Measurements from ENCODE around the gene PRICKLE1.

PRICKLE1 gene

DNA sequence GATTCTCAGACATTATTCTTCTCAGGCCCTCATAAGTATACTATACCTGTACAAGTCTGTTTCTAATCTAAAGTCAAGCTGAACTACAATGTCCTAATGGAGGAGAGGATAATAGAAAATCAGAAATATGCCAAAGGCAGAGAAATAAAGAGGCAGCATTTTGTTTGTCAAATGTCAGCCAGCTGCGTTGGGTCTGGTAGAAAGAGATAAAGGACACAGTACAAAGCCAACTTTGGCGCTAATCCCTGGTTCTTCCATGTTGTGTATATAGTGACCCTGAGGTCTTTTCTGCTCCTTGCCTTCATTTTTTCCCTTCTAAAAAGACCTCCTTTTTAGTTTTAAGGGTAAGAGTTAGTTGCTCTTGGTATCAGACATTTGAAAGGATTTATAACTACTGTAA lies 103.1 kb downstream of the PRICKLE1 start:
- peaks cover 0 to 10% of the 10 kb centered on the region in 2 donors for H3K4me1 ChIP-seq (ENCODE audit: control insufficient read depth in 1 of 2, insufficient read depth in 2 of 2, low read length in 2 of 2)
- H3K27me3 ChIP-seq (ENCODE audit: low read depth, low read length): no peaks in the 10 kb centered on the region
- H3K27ac ChIP-seq (ENCODE audit: low read length): no peak overlapping the region
- H3K4me3 ChIP-seq (ENCODE audit: low read depth in 1 of 2, low read length in 2 of 2): no peak overlapping the region
- no peaks in the 10 kb centered on the region for H3K9me3 ChIP-seq (ENCODE audit: control insufficient read depth in 1 of 2, low read length in 2 of 2)
- no peaks in the 10 kb centered on the region for H3K36me3 ChIP-seq (ENCODE audit: control insufficient read depth in 1 of 2, insufficient read depth in 2 of 2, low read length in 2 of 2)

DNA sequence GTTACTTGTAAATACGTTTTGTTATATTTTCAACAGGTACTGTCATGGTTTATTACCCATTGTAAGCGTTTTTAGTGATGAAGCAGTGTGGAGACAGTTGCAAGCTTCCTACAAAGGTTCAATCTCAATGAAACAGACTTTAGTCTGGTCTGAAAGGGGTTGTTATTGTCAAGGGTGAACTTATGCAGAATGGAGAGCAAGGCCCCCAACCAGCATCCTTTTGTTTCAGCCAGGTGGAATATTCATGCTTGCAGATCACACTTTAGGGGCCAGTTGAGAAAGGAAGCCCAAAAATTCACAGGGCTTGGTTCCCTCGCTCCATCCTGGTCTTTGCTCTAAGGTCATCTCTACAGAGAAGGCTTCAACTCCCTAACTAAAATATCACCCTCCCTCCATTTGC lies 103.7 kb downstream of the PRICKLE1 start:
- Histone ChIP-seq H3K36me3 (ENCODE audit: control insufficient read depth in 1 of 2, insufficient read depth in 2 of 2, low read length in 2 of 2) (no peaks in the 10 kb centered on the region), H3K9me3 (ENCODE audit: control insufficient read depth in 1 of 2, low read length in 2 of 2) (no peaks in the 10 kb centered on the region), H3K27me3 (ENCODE audit: low read depth, low read length) (no peaks in the 10 kb centered on the region), H3K27ac (ENCODE audit: low read length) (no peak overlapping the region), H3K4me1 (ENCODE audit: control insufficient read depth in 1 of 2, insufficient read depth in 2 of 2, low read length in 2 of 2) (peaks cover 0 to 11% of the 10 kb centered on the region in 2 donors), H3K4me3 (ENCODE audit: low read depth in 1 of 2, low read length in 2 of 2) (no peak overlapping the region)

DNA sequence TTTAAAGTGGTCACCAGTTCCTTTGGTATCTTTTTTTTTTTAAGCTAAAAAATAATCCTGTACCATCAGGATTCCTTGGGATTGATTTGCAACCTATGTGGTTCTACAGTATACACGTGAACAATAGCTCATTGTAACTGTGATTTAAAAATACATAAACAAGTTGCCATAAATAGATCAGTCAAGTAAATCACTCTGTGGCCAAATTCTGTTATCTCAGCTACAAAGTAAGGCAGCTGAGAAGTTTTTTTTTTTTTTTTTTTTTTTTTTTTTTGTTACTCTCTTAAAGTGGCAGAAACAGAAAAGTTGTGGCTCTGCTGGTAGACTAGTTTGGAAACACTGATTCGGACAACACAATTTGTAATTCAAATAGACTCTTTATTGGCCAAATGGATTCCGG lies 104.5 kb downstream of the PRICKLE1 start:
- Histone ChIP-seq H3K4me1 (ENCODE audit: control insufficient read depth in 1 of 2, insufficient read depth in 2 of 2, low read length in 2 of 2) (peaks cover 0 to 11% of the 10 kb centered on the region in 2 donors), H3K4me3 (ENCODE audit: low read depth in 1 of 2, low read length in 2 of 2) (no peak overlapping the region), H3K27ac (ENCODE audit: low read length) (no peak overlapping the region)

DNA sequence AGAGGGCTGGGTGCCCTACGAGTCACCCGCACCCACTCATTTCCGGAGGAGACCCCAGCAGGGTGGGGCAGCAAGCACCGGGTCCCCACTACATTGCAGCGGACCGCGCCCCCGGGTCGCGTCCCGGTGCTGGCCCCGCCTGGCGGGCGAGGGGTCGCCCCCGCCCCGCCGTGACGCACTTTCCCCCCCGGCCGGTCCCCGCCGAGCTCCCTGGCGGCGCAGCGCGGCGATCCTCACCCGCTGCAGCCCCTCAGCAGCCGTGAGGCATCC lies 106.1 kb downstream of the PRICKLE1 start:
- H3K4me3 ChIP-seq (ENCODE audit: low read depth in 1 of 2, low read length in 2 of 2): peak overlapping the region; percentile 63 to 83

More for the DNA sequence above, 104.5 kb downstream of the PRICKLE1 start:
- H3K9me3 ChIP-seq (ENCODE audit: control insufficient read depth in 1 of 2, low read length in 2 of 2): no peaks in the 10 kb centered on the region
- no peaks in the 10 kb centered on the region for H3K36me3 ChIP-seq (ENCODE audit: control insufficient read depth in 1 of 2, insufficient read depth in 2 of 2, low read length in 2 of 2)
- no peaks in the 10 kb centered on the region for H3K27me3 ChIP-seq (ENCODE audit: low read depth, low read length)

DNA sequence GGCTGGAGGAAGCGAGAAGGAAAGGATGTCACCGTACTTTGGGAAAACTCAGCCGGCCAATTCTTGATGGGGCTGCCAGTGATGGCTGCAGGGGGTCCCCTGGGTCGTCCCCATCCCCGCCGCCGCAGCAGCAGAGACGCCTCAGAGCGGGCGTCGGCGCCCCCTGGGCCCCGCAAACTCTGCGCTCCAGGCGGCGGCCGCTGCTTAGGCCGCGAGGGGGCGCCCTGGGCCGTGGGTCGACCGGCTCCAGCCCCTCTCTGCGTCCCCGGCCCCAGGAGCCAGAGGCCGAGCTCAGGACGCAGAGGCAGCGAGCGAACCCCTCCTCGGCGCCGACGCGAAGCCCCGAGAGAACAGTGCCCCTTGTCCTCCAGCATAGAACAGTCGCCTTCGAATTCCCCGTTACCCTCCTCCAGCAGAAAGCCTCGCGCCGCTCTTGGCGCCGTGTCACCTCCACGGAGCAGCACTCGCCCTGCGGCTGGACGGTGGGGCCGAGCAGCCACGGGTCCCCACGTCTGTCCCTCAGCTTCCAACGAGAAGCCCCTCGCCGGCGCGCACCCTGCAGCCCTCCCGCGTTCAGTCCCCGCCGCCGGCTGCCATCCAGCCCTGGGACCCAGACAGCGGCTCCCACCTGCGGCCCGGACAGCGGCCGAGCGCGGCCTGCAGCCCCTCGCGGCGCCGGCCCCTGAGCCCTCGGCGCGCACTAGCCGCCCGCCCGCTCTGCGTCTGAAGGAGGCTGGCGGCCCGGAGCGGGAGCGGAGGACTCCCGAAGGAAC lies 106.6 kb downstream of the PRICKLE1 start:
- H3K27me3 ChIP-seq (ENCODE audit: low read depth, low read length): no peaks in the 10 kb centered on the region
- H3K27ac ChIP-seq (ENCODE audit: low read length): peak overlapping the region; percentile 12
- H3K4me3 ChIP-seq (ENCODE audit: low read depth in 1 of 2, low read length in 2 of 2): peak overlapping the region; percentile 63 to 83
- peaks cover 0 to 11% of the 10 kb centered on the region in 2 donors for H3K4me1 ChIP-seq (ENCODE audit: control insufficient read depth in 1 of 2, insufficient read depth in 2 of 2, low read length in 2 of 2)
- H3K9me3 ChIP-seq (ENCODE audit: control insufficient read depth in 1 of 2, low read length in 2 of 2): no peaks in the 10 kb centered on the region
- H3K36me3 ChIP-seq (ENCODE audit: control insufficient read depth in 1 of 2, insufficient read depth in 2 of 2, low read length in 2 of 2): no peaks in the 10 kb centered on the region

More for the DNA sequence above, 106.1 kb downstream of the PRICKLE1 start:
- H3K27me3 ChIP-seq (ENCODE audit: low read depth, low read length): no peaks in the 10 kb centered on the region
- H3K36me3 ChIP-seq (ENCODE audit: control insufficient read depth in 1 of 2, insufficient read depth in 2 of 2, low read length in 2 of 2): no peaks in the 10 kb centered on the region
- H3K27ac ChIP-seq (ENCODE audit: low read length): no peak overlapping the region
- H3K9me3 ChIP-seq (ENCODE audit: control insufficient read depth in 1 of 2, low read length in 2 of 2): no peaks in the 10 kb centered on the region
- H3K4me1 ChIP-seq (ENCODE audit: control insufficient read depth in 1 of 2, insufficient read depth in 2 of 2, low read length in 2 of 2): peaks cover 0 to 11% of the 10 kb centered on the region in 2 donors

DNA sequence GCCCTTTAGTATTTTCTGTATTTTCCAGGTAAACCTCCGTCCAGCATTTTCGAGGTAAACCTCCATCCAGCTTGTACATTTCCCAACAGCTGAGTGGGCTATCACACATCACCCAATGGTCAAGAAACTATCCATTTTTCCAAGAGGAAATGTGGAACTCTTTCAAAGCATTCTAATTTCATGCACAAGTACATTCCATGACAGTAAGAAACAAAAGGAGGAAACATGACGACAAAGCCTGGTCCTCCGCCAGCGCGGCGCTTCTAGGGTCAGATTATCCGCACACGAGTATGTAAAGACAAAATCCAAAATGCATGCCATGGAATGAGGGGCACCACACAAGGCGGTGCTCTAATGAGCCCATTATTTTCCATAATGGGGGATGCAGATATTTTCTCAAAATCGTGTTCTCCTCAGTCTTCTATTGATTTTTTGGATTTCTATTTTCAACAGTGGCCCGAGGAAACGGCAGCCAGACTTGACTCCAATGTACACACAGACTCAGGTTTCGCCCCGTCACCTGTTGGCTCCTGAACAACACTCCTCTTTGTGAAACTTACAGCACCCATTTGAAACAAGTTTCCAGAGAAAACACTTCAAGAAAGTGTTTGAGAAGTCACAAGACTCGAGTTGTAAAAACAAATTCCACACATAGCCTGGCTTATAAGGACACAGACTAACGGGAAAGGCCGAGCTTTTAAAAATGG lies 107.4 kb downstream of the PRICKLE1 start:
- peak overlapping the region; percentile 12 for H3K27ac ChIP-seq (ENCODE audit: low read length)
- H3K4me1 ChIP-seq (ENCODE audit: control insufficient read depth in 1 of 2, insufficient read depth in 2 of 2, low read length in 2 of 2): peaks cover 0 to 11% of the 10 kb centered on the region in 2 donors
- no peaks in the 10 kb centered on the region for H3K36me3 ChIP-seq (ENCODE audit: control insufficient read depth in 1 of 2, insufficient read depth in 2 of 2, low read length in 2 of 2)
- H3K4me3 ChIP-seq (ENCODE audit: low read depth in 1 of 2, low read length in 2 of 2): peak overlapping the region; percentile 63 to 83
- no peaks in the 10 kb centered on the region for H3K27me3 ChIP-seq (ENCODE audit: low read depth, low read length)
- no peaks in the 10 kb centered on the region for H3K9me3 ChIP-seq (ENCODE audit: control insufficient read depth in 1 of 2, low read length in 2 of 2)

DNA sequence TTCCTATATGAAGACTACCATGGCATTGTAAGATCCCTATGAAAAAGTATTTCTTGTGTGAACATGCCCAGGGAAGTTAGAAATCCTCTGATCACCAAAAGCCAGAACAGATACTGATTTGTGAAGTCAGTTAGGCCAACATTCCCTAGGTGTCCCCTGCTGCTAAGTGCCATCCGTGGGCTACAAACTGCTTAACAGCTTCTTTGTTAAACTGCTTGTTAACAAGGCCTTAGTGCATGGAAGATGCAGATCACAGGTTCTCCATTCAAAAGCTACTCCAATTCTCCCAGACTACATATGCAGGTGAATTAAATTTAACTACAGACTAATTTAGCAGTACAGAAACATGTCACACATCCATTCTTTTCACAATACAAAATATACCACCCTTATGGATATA lies 108.2 kb downstream of the PRICKLE1 start:
- no peaks in the 10 kb centered on the region for H3K36me3 ChIP-seq (ENCODE audit: control insufficient read depth in 1 of 2, insufficient read depth in 2 of 2, low read length in 2 of 2)
- H3K9me3 ChIP-seq (ENCODE audit: control insufficient read depth in 1 of 2, low read length in 2 of 2): no peaks in the 10 kb centered on the region
- H3K4me3 ChIP-seq (ENCODE audit: low read depth in 1 of 2, low read length in 2 of 2): no peak overlapping the region
- H3K4me1 ChIP-seq (ENCODE audit: control insufficient read depth in 1 of 2, insufficient read depth in 2 of 2, low read length in 2 of 2): peaks cover 0 to 11% of the 10 kb centered on the region in 2 donors
- no peaks in the 10 kb centered on the region for H3K27me3 ChIP-seq (ENCODE audit: low read depth, low read length)
- no peak overlapping the region for H3K27ac ChIP-seq (ENCODE audit: low read length)

DNA sequence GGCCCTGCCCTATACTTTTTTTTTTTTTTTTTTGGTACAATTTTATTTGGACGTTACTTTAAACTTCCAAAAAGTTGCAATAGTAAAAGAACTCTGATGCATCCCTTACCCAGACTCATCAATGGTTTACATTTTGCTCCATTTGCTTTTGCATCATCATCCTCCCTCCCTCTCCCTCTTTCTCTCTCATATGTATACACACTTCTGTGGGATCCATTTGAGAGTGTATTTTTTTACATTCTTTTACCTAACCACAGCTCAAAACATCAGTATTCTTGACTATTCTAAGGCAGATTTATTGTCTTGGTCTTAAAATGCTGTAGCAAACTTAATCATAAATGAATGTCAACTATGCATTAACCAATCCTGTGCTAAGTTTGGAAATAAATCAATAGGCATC lies 111.6 kb downstream of the PRICKLE1 start:
- no peaks in the 10 kb centered on the region for H3K9me3 ChIP-seq (ENCODE audit: control insufficient read depth in 1 of 2, low read length in 2 of 2)
- no peak overlapping the region for H3K4me3 ChIP-seq (ENCODE audit: low read depth in 1 of 2, low read length in 2 of 2)
- no peaks in the 10 kb centered on the region for H3K27me3 ChIP-seq (ENCODE audit: low read depth, low read length)
- peaks cover 0 to 5% of the 10 kb centered on the region in 2 donors for H3K4me1 ChIP-seq (ENCODE audit: control insufficient read depth in 1 of 2, insufficient read depth in 2 of 2, low read length in 2 of 2)
- H3K36me3 ChIP-seq (ENCODE audit: control insufficient read depth in 1 of 2, insufficient read depth in 2 of 2, low read length in 2 of 2): no peaks in the 10 kb centered on the region
- H3K27ac ChIP-seq (ENCODE audit: low read length): no peak overlapping the region

DNA sequence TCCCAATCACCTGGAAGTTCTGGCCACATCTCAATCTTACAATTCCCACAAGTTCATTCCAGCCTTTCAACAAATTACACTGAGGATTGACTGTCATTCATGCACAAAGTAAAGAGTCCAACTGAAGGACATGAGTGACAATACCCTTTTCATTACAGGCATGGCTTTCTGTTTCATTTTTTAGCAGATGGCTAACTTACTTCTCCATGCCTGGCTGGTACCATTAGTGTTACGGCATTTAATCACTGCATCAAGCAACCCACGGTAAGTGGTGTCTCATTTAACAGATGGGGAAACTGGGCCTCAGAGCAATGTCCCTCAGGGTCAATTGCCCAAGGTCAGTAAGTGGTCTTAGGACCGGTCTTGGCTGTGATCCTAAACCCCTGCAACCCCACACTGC lies 114.4 kb downstream of the PRICKLE1 start:
- H3K36me3 ChIP-seq (ENCODE audit: control insufficient read depth in 1 of 2, insufficient read depth in 2 of 2, low read length in 2 of 2): no peaks in the 10 kb centered on the region
- no peaks in the 10 kb centered on the region for H3K4me1 ChIP-seq (ENCODE audit: control insufficient read depth in 1 of 2, insufficient read depth in 2 of 2, low read length in 2 of 2)
- H3K4me3 ChIP-seq (ENCODE audit: low read depth in 1 of 2, low read length in 2 of 2): no peak overlapping the region
- H3K27ac ChIP-seq (ENCODE audit: low read length): no peak overlapping the region
- H3K9me3 ChIP-seq (ENCODE audit: control insufficient read depth in 1 of 2, low read length in 2 of 2): no peaks in the 10 kb centered on the region
- H3K27me3 ChIP-seq (ENCODE audit: low read depth, low read length): no peaks in the 10 kb centered on the region

DNA sequence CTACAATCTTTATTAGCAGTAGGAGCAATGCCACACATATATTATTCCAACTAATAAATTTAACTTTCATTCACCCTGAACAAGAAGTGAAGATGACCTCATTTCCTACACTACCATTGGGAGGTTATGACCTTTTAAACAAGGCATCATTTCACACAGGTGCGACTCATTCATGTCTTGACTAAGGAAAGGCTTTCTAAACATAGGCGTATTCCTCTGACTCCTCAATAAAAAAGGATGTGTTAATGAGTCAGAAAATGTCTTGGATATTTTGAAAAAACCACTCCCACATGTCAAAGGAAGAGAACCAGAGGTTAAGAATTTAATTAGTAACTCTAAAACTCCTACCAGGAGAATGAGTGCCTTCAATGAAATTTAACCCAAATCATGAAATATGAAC lies 115.2 kb downstream of the PRICKLE1 start:
- H3K36me3 ChIP-seq (ENCODE audit: control insufficient read depth in 1 of 2, insufficient read depth in 2 of 2, low read length in 2 of 2): no peaks in the 10 kb centered on the region
- no peak overlapping the region for H3K27ac ChIP-seq (ENCODE audit: low read length)
- H3K27me3 ChIP-seq (ENCODE audit: low read depth, low read length): no peaks in the 10 kb centered on the region
- peaks cover 0 to under 1% of the 10 kb centered on the region in 2 donors for H3K4me1 ChIP-seq (ENCODE audit: control insufficient read depth in 1 of 2, insufficient read depth in 2 of 2, low read length in 2 of 2)
- no peaks in the 10 kb centered on the region for H3K9me3 ChIP-seq (ENCODE audit: control insufficient read depth in 1 of 2, low read length in 2 of 2)
- H3K4me3 ChIP-seq (ENCODE audit: low read depth in 1 of 2, low read length in 2 of 2): no peak overlapping the region

DNA sequence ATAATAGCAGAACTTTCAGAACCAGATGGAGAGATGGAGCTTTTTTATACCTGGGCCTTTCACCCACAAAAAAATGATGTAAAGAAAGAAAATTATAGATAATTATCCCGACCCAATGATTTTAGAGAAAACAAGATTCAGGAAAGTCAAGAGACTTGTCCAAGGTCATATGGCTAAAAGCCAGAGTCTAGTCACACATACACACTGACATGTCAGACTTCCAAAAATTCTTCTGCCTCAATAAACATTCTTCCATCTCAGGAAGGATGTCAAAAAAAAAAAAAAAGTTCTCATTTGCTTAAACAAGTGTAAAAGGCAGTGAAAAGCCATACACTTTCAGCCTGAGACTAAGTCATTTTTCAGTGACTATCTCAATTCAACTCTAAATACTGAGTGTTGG lies 116.0 kb downstream of the PRICKLE1 start:
- Histone ChIP-seq H3K4me3 (ENCODE audit: low read depth in 1 of 2, low read length in 2 of 2) (no peak overlapping the region), H3K27ac (ENCODE audit: low read length) (no peak overlapping the region), H3K27me3 (ENCODE audit: low read depth, low read length) (no peaks in the 10 kb centered on the region), H3K36me3 (ENCODE audit: control insufficient read depth in 1 of 2, insufficient read depth in 2 of 2, low read length in 2 of 2) (no peaks in the 10 kb centered on the region), H3K4me1 (ENCODE audit: control insufficient read depth in 1 of 2, insufficient read depth in 2 of 2, low read length in 2 of 2) (peaks cover 0 to 9% of the 10 kb centered on the region in 2 donors), H3K9me3 (ENCODE audit: control insufficient read depth in 1 of 2, low read length in 2 of 2) (no peaks in the 10 kb centered on the region)

Data from muscle layer of duodenum (tissue), 2 donors.